AG09309 (cell line): ENCODE data around the gene CCL24.
A peak's percentile ranks its signal among the peaks of the same experiment; 100 is the strongest.
"Not testable (repeated sequence)": the region's sequence is repeated elsewhere in the genome, so short reads cannot be mapped to it uniquely, and the experiment has no call there.

Source experiments
- DNase-seq: peaks from one replicate; pipeline ENCODE4 v3.0.0-alpha.2; 2010; ENCODE audit warnings: low read depth
- H3K4me3 ChIP-seq: 2 replicates; pipeline ENCODE4 v1.5.1; 2011; ENCODE audit warnings: mild to moderate bottlenecking, low read depth, low read length, moderate library complexity; ENCODE audit not compliant: control insufficient read depth
- TF ChIP-seq, protein P1 (sequence below): IDR thresholded peaks from 2 replicates; pipeline ENCODE4 v1.5.1; 2011; ENCODE audit warnings: mild to moderate bottlenecking, low read depth, low read length, inconsistent platforms; ENCODE audit not compliant: insufficient read depth, control insufficient read depth; ENCODE audit errors: missing control alignments

Gene CCL24

GRCh38 chr7:75776295-75776971, 37.2 kb downstream of the CCL24 start:
- peak; percentile 90 for DNase-seq
- TF ChIP-seq, protein P1, sequence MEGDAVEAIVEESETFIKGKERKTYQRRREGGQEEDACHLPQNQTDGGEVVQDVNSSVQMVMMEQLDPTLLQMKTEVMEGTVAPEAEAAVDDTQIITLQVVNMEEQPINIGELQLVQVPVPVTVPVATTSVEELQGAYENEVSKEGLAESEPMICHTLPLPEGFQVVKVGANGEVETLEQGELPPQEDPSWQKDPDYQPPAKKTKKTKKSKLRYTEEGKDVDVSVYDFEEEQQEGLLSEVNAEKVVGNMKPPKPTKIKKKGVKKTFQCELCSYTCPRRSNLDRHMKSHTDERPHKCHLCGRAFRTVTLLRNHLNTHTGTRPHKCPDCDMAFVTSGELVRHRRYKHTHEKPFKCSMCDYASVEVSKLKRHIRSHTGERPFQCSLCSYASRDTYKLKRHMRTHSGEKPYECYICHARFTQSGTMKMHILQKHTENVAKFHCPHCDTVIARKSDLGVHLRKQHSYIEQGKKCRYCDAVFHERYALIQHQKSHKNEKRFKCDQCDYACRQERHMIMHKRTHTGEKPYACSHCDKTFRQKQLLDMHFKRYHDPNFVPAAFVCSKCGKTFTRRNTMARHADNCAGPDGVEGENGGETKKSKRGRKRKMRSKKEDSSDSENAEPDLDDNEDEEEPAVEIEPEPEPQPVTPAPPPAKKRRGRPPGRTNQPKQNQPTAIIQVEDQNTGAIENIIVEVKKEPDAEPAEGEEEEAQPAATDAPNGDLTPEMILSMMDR = peak; percentile 15
- no peak overlapping the region for H3K4me3 ChIP-seq

GRCh38 chr7:75773958-75774357, 39.6 kb downstream of the CCL24 start:
- not testable (repeated sequence) for DNase-seq, H3K4me3 ChIP-seq

- H3K4me3 ChIP-seq = no peak within 1 kb of the TSS
- TF ChIP-seq, protein P1 = no peak
- DNase-seq = peak; percentile 87
These were observed 41.2 kb downstream of the CCL24 start, which contains the start of gene CCL26 for GRCh38 chr7:75772081-75773077. CCL26 (minus strand) TSS chr7:75772211; CDS start chr7:75772176, 35 bp downstream.

DNA sequence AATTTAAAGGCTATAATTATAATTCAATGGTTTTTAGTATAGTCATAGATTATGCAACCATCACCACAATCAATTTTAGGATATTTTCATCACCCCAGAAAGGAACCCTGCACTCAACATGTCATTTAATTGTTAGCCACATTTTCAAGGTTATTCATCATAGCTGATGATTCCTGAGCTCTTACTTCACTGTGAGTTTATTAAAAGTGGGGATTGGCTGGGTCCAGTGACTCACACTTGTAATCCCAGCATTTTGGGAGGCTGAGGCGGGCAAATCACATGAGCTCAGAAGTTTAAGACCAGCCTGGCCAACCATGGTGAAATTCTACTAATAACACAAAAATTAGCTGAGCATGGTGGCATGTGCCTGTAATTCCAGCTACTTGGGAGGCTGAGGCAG, 42.4 kb downstream of the CCL24 start:
- peak; percentile 83 for DNase-seq
- no peak overlapping the region for H3K4me3 ChIP-seq
- TF ChIP-seq, protein P1 = no peak

- no peak overlapping the region for H3K4me3 ChIP-seq
- TF ChIP-seq, protein P1 = peak; percentile 64
- DNase-seq = peak; percentile 66
These were observed 51.2 kb downstream of the CCL24 start for GRCh38 chr7:75762350-75762917.

- not testable (repeated sequence) for H3K4me3 ChIP-seq, DNase-seq
These were observed 51.8 kb downstream of the CCL24 start for GRCh38 chr7:75761801-75762200.
